ENCODE results near the gene RANBP17.

GRCh38 chr5:171299851-171300250, 438.0 kb downstream of the RANBP17 start:
- TF ChIP-seq EZH2phosphoT487 (IDR thresholded peaks at IDR 0.05; ENCODE audit: borderline replicate concordance, low read length): no peak
- no peak for TF ChIP-seq CTCF (conservative IDR thresholded peaks at IDR 0.05; ENCODE audit: low read depth, low read length)
